Tibial nerve (tissue), 4 donors: Measurements from ENCODE around the gene PERM1.
"Not testable (repeated sequence)": the region's sequence is repeated elsewhere in the genome, so short reads cannot be mapped to it uniquely, and the experiment has no call there.

ENCODE experiments used
- EP300 ChIP-seq, 2 donors: sonication (generic); formaldehyde crosslinking; IDR thresholded peaks; one replicate each; pipeline ENCODE4 v1.6.1; 2017; ENCODE audit warnings: antibody characterized with exemption in 2 of 2, mild to moderate bottlenecking in 1 of 2
- POLR2A ChIP-seq, 2 donors: fragments of 450-650 bp; IDR thresholded peaks; one replicate each; pipeline ENCODE4 v1.6.1; 2017; ENCODE audit warnings: antibody characterized with exemption in 2 of 2, mild to moderate bottlenecking in 2 of 2, moderate library complexity in 2 of 2
- TF ChIP-seq, protein P1 (sequence below), 5 experiments: fragments of 200-600 bp in 3 of 5; fragments of 450-650 bp in 2 of 5; sonication (generic) in 3 of 5; IDR thresholded peaks; one replicate each; pipeline ENCODE4 v1.5.1; 2016 to 2019; ENCODE audit warnings: antibody characterized with exemption in 5 of 5, mild to moderate bottlenecking in 3 of 5, moderate library complexity in 2 of 5

- not testable (repeated sequence) for TF ChIP-seq POLR2A, EP300 (IDR thresholded peaks at IDR 0.05)
- TF ChIP-seq, protein P1, sequence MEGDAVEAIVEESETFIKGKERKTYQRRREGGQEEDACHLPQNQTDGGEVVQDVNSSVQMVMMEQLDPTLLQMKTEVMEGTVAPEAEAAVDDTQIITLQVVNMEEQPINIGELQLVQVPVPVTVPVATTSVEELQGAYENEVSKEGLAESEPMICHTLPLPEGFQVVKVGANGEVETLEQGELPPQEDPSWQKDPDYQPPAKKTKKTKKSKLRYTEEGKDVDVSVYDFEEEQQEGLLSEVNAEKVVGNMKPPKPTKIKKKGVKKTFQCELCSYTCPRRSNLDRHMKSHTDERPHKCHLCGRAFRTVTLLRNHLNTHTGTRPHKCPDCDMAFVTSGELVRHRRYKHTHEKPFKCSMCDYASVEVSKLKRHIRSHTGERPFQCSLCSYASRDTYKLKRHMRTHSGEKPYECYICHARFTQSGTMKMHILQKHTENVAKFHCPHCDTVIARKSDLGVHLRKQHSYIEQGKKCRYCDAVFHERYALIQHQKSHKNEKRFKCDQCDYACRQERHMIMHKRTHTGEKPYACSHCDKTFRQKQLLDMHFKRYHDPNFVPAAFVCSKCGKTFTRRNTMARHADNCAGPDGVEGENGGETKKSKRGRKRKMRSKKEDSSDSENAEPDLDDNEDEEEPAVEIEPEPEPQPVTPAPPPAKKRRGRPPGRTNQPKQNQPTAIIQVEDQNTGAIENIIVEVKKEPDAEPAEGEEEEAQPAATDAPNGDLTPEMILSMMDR (IDR thresholded peaks at IDR 0.05) = not testable (repeated sequence)
Measured at GRCh38 chr1:988061-988460, 6.2 kb upstream of the PERM1 start.
